IMR-90 (cell line): ENCODE results near the gene GYPB.
"Not testable (repeated sequence)": the region's sequence is repeated elsewhere in the genome, so short reads cannot be mapped to it uniquely, and the experiment has no call there.

Experiments used
- BHLHE40 ChIP-seq: fragments of 150-350 bp; IDR thresholded peaks from 2 replicates; pipeline ENCODE4 v1.6.1; 2016; ENCODE audit warnings: mild to moderate bottlenecking, low read depth, low read length
- CEBPB ChIP-seq: IDR thresholded peaks from 2 replicates; pipeline ENCODE4 v1.6.1; 2012; ENCODE audit warnings: low read depth, low read length, improper control_type of control experiment
- FOS ChIP-seq: fragments of 150-350 bp; IDR thresholded peaks from 2 replicates; pipeline ENCODE4 v1.6.1; 2016; ENCODE audit warnings: low read depth, low read length
- MAZ ChIP-seq: IDR thresholded peaks from 2 replicates; pipeline ENCODE4 v1.6.1; 2012; ENCODE audit warnings: low read depth, mild to moderate bottlenecking, low read length, improper control_type of control experiment, moderate library complexity, borderline replicate concordance
- POLR2A ChIP-seq: IDR thresholded peaks from 2 replicates; pipeline ENCODE4 v1.6.1; 2012; ENCODE audit warnings: mild to moderate bottlenecking, low read depth, low read length
- RAD21 ChIP-seq: IDR thresholded peaks from 2 replicates; pipeline ENCODE4 v1.6.1; 2012; ENCODE audit warnings: low read length, improper control_type of control experiment
- TF ChIP-seq, protein P1 (sequence below): conservative IDR thresholded peaks from 2 replicates; pipeline ENCODE4 v1.5.1; 2012; ENCODE audit warnings: mild to moderate bottlenecking, low read depth, low read length, improper control_type of control experiment
- TF ChIP-seq, protein P2 (sequence below): fragments of 150-350 bp; IDR thresholded peaks from 2 replicates; pipeline ENCODE4 v1.6.1; 2017; ENCODE audit warnings: mild to moderate bottlenecking, antibody characterized with exemption, low read length, low read depth
- TF ChIP-seq, protein P3 (sequence below): fragments of 150-350 bp; IDR thresholded peaks from 2 replicates; pipeline ENCODE4 v1.6.1; 2016; ENCODE audit warnings: low read depth, mild to moderate bottlenecking, low read length, moderate library complexity, borderline replicate concordance

DNA sequence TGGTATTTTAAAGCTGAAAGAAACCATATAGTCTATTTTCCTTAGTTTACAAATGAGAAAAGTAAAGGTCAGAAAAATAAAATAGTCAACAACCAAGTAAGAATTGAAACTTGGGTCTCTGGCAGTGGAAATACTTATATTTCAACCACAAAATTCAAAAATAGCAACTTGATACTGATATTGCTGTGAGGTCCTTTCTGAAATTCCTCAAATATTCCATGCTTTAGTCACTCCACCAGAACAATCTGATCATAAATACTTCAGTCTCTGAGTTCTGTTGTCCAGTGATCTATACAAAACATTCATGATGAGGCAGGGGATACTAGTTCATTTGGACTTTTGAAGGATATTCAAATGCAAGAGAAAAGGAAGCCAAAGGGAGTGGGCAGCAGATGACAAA lies 25.8 kb upstream of the GYPB start:
- TF ChIP-seq, protein P1, sequence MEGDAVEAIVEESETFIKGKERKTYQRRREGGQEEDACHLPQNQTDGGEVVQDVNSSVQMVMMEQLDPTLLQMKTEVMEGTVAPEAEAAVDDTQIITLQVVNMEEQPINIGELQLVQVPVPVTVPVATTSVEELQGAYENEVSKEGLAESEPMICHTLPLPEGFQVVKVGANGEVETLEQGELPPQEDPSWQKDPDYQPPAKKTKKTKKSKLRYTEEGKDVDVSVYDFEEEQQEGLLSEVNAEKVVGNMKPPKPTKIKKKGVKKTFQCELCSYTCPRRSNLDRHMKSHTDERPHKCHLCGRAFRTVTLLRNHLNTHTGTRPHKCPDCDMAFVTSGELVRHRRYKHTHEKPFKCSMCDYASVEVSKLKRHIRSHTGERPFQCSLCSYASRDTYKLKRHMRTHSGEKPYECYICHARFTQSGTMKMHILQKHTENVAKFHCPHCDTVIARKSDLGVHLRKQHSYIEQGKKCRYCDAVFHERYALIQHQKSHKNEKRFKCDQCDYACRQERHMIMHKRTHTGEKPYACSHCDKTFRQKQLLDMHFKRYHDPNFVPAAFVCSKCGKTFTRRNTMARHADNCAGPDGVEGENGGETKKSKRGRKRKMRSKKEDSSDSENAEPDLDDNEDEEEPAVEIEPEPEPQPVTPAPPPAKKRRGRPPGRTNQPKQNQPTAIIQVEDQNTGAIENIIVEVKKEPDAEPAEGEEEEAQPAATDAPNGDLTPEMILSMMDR: not testable (repeated sequence)
- TF ChIP-seq, protein P2, sequence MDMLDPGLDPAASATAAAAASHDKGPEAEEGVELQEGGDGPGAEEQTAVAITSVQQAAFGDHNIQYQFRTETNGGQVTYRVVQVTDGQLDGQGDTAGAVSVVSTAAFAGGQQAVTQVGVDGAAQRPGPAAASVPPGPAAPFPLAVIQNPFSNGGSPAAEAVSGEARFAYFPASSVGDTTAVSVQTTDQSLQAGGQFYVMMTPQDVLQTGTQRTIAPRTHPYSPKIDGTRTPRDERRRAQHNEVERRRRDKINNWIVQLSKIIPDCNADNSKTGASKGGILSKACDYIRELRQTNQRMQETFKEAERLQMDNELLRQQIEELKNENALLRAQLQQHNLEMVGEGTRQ: not testable (repeated sequence)
- TF ChIP-seq, protein P3, sequence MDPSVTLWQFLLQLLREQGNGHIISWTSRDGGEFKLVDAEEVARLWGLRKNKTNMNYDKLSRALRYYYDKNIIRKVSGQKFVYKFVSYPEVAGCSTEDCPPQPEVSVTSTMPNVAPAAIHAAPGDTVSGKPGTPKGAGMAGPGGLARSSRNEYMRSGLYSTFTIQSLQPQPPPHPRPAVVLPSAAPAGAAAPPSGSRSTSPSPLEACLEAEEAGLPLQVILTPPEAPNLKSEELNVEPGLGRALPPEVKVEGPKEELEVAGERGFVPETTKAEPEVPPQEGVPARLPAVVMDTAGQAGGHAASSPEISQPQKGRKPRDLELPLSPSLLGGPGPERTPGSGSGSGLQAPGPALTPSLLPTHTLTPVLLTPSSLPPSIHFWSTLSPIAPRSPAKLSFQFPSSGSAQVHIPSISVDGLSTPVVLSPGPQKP: not testable (repeated sequence)
- TF ChIP-seq RAD21, POLR2A, MAZ, BHLHE40, CEBPB, FOS: not testable (repeated sequence)
